GM23248 (cell line): Measurements from ENCODE around the gene DPP9. TPM values are rescaled to one million over a fixed set of nuclear protein-coding genes. Genes with fewer than 3 reads are reported as not detected.

Experiments
- DNase-seq: peaks from one replicate; pipeline ENCODE4 v3.0.0-alpha.2; 2015
- H2AFZ ChIP-seq: fragments of 200-600 bp; sonication (generic); 2 replicates; pipeline ENCODE4 v1.6.1; 2016; ENCODE audit warnings: antibody characterized with exemption
- H3F3A ChIP-seq: fragments of 200-600 bp; sonication (generic); 2 replicates; pipeline ENCODE4 v1.6.1; 2016; ENCODE audit warnings: mild to moderate bottlenecking, antibody characterized with exemption, mixed run types; ENCODE audit not compliant: insufficient read depth
- H3K27ac ChIP-seq: fragments of 200-600 bp; sonication (generic); 2 replicates; pipeline ENCODE4 v1.5.1; 2016; ENCODE audit warnings: mild to moderate bottlenecking
- H3K27me3 ChIP-seq: fragments of 200-600 bp; sonication (generic); replicated peaks from 2 replicates; pipeline ENCODE4 v1.6.1; 2016; ENCODE audit warnings: mild to moderate bottlenecking; ENCODE audit not compliant: insufficient read depth
- H3K36me3 ChIP-seq: fragments of 200-600 bp; sonication (generic); 2 replicates; pipeline ENCODE4 v1.6.1; 2016; ENCODE audit warnings: low read depth, mild to moderate bottlenecking
- H3K4me1 ChIP-seq: fragments of 200-600 bp; sonication (generic); 2 replicates; pipeline ENCODE4 v1.6.1; 2016; ENCODE audit warnings: mild to moderate bottlenecking; ENCODE audit not compliant: insufficient read depth
- H3K4me2 ChIP-seq: fragments of 200-600 bp; sonication (generic); one replicate; pipeline ENCODE4 v1.6.1; 2016; ENCODE audit warnings: mild to moderate bottlenecking; ENCODE audit not compliant: unreplicated experiment
- H3K4me3 ChIP-seq: fragments of 200-600 bp; sonication (generic); 2 replicates; pipeline ENCODE4 v1.5.1; 2016; ENCODE audit warnings: mild to moderate bottlenecking
- H3K79me2 ChIP-seq: fragments of 200-600 bp; sonication (generic); 2 replicates; pipeline ENCODE4 v1.6.1; 2016; ENCODE audit warnings: mild to moderate bottlenecking; ENCODE audit not compliant: insufficient read depth
- H3K9ac ChIP-seq: fragments of 200-600 bp; sonication (generic); 2 replicates; pipeline ENCODE4 v1.6.1; 2016; ENCODE audit warnings: mild to moderate bottlenecking
- H3K9me2 ChIP-seq: fragments of 200-600 bp; sonication (generic); 2 replicates; pipeline ENCODE4 v1.6.1; 2016; ENCODE audit warnings: mixed run types, mild to moderate bottlenecking, moderate library complexity; ENCODE audit not compliant: insufficient read depth
- H3K9me3 ChIP-seq: fragments of 200-600 bp; sonication (generic); one replicate; pipeline ENCODE4 v1.6.1; 2017; ENCODE audit warnings: low read depth
- H4K20me1 ChIP-seq: fragments of 200-600 bp; sonication (generic); 2 replicates; pipeline ENCODE4 v1.6.0; 2016; ENCODE audit not compliant: insufficient read depth
- EZH2 ChIP-seq: fragments of 200-600 bp; sonication (generic); IDR thresholded peaks from 2 replicates; pipeline ENCODE4 v1.6.1; 2018; ENCODE audit warnings: antibody characterized with exemption, mild to moderate bottlenecking; ENCODE audit not compliant: insufficient read depth, poor library complexity, severe bottlenecking
- EZH2phosphoT487 ChIP-seq: fragments of 200-600 bp; sonication (generic); IDR thresholded peaks from 2 replicates; pipeline ENCODE4 v1.6.1; 2018; ENCODE audit warnings: antibody characterized with exemption, moderate library complexity, mild to moderate bottlenecking, low read depth; ENCODE audit not compliant: insufficient read depth
- WGBS, 2 experiments: methylation state at CpG; one replicate each; pipeline ENCODE4 v1.1.6; 2015 to 2017; ENCODE audit warnings: low lambda C conversion rate in 2 of 2, low coverage in 1 of 2; ENCODE audit errors: missing lambda C conversion rate in 2 of 2; 5-methylcytosine and 5-hydroxymethylcytosine counted together
- in situ Hi-C: fragments of 300-500 bp; cut with MboI; formaldehyde crosslinking; loops from 2 replicates; pipeline ENCODE4 v1.15.0; 2020
- polyA plus RNA-seq: library from polyadenylated mRNA; unstranded; fragments of >200 nt; fragmentation: Nextera tagmentation; extraction: Ambion mirVana; gene quantifications from 2 replicates; pipeline ENCODE4 v1.2.1, GENCODE V29; 2016
- total RNA-seq: library from RNA; depleted of rRNA; stranded (reverse); fragments of >200 nt; shearing (Covaris generic); gene quantifications from 2 replicates; pipeline ENCODE4 v1.2.3, GENCODE V29; 2014

The DPP9 gene
- total and polyA plus RNA-seq, 2 experiments from 2014 or later = 33.0 to 50.3 TPM

DNA sequence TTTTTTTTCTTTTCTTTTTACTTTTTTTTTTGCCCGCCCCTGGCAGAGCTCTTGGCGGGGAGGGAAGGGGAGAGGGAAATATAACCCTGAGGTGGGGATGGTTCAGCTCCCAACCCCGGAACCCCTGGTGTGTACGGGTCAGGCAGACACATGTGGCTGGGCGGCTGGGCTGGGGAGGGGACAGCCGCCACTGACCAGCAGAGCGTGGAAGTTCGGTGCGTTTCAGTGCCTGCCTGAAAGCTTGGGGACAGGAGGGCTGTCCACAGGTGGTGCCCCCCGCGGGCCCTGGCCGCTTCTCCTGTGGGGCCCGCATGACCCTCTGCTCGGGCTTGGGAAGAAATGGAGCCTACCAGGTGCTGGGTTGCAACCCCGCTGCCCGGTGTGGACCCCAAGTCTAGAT is 48.3 kb downstream of the DPP9 start:
- DNase-seq = no peak
- WGBS, 2 experiments = 87 to 96% methylated on average over 14 to 16 of the region's 16 CpGs
- Histone ChIP-seq H3K4me1 (no peaks in the 10 kb centered on the region), H3K27ac (no peak overlapping the region), H3K9me3 (no peaks in the 10 kb centered on the region), H3K27me3 (no peaks in the 10 kb centered on the region), H3K4me2 (no peak overlapping the region), H3F3A (peaks cover 11% of the 10 kb centered on the region), H3K79me2 (no peaks in the 10 kb centered on the region), H3K36me3 (no peaks in the 10 kb centered on the region), H2AFZ (no peak overlapping the region), H3K4me3 (no peak overlapping the region), H4K20me1 (no peaks in the 10 kb centered on the region), H3K9me2 (no peaks in the 10 kb centered on the region), H3K9ac (no peak overlapping the region)
- in situ Hi-C loops = no loop called here
- TF ChIP-seq EZH2phosphoT487 (no peak), EZH2 (no peak)

DNA sequence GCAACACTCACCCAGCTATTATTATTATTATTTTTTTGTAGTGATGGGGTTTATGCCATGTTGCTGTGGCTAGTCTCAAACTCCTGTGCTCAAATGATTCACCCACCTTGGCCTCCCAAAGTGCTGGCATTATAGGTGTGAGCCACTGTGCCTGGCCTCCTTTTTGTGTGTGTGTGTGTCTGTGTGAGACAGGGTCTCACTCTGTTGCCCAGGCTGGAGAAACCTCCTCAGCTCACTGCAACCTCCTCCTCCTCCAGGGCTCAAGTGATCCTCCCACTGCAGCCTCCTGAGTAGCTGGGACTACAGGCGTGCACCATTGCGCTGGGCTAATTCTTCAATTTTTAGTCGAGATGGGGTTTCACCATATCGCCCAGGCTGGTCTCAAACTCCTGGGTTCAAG is 49.9 kb downstream of the DPP9 start:
- no peak for TF ChIP-seq EZH2phosphoT487
- no peak for TF ChIP-seq EZH2

DNA sequence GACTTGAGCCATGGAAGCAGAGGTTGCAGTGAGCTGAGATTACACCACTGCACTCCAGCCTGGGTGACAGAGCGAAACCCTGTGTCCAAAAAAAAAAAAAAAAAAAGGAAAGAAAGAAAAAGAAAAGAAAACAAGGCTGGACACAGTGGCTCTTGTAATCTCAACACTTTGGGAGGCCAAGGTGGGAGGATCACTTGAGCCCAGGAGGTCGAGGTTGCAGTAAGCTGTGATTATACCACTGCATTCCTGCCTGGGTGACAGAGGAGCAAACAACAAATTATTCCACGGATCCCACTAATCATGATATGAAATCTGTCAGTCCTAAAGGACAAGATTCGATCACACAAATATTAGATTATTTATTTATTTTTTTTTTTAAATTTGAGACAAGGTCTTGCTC is 50.4 kb downstream of the DPP9 start:
- peaks cover 3% of the 10 kb centered on the region; the same call in 1 of the 2 replicates for H3K36me3 ChIP-seq
- no peak overlapping the region for H2AFZ ChIP-seq
- no peak for DNase-seq
- H3F3A ChIP-seq = peaks cover 11% of the 10 kb centered on the region
- WGBS, 2 experiments = 43 to 60% methylated on average over 3 to 4 of the region's 4 CpGs
- no peaks in the 10 kb centered on the region for H4K20me1 ChIP-seq
- no peaks in the 10 kb centered on the region for H3K9me2 ChIP-seq
- TF ChIP-seq EZH2phosphoT487 (no peak), EZH2 (no peak)
- no peaks in the 10 kb centered on the region for H3K27me3 ChIP-seq
- H3K4me3 ChIP-seq = no peak overlapping the region
- H3K9me3 ChIP-seq = no peaks in the 10 kb centered on the region
- H3K27ac ChIP-seq = no peak overlapping the region
- peaks cover 17% of the 10 kb centered on the region for H3K79me2 ChIP-seq
- in situ Hi-C loops = no loop called here
- H3K9ac ChIP-seq = no peak overlapping the region
- no peak overlapping the region for H3K4me2 ChIP-seq
- peaks cover 8% of the 10 kb centered on the region; the same call in 1 of the 2 replicates for H3K4me1 ChIP-seq

More for the DNA sequence above, 49.9 kb downstream of the DPP9 start:
- Histone ChIP-seq H2AFZ (no peak overlapping the region), H3K79me2 (peaks cover 12% of the 10 kb centered on the region), H3K9me2 (no peaks in the 10 kb centered on the region), H3K27ac (no peak overlapping the region), H3K36me3 (no peaks in the 10 kb centered on the region), H4K20me1 (no peaks in the 10 kb centered on the region), H3K4me3 (no peak overlapping the region), H3K9me3 (no peaks in the 10 kb centered on the region), H3K4me2 (no peak overlapping the region), H3K4me1 (peaks cover 6% of the 10 kb centered on the region; the same call in 1 of the 2 replicates), H3K9ac (no peak overlapping the region), H3K27me3 (no peaks in the 10 kb centered on the region), H3F3A (peaks cover 11% of the 10 kb centered on the region)
- whole genome bisulfite sequencing, 2 experiments = 81 to 89% methylated on average over 4 of the region's 4 CpGs
- in situ Hi-C loops = no loop called here
- no peak for DNase-seq

- in situ Hi-C loops = no loop called here
- no peak for TF ChIP-seq EZH2
- TF ChIP-seq EZH2phosphoT487 = no peak
- Histone ChIP-seq H3K4me1 (peaks cover 8% of the 10 kb centered on the region; the same call in 1 of the 2 replicates), H3K4me2 (no peak overlapping the region), H3K36me3 (peaks cover 17% of the 10 kb centered on the region), H3K79me2 (peaks cover 36% of the 10 kb centered on the region), H3K27ac (no peak overlapping the region), H3K27me3 (no peaks in the 10 kb centered on the region), H3K4me3 (no peak overlapping the region), H3K9ac (no peak overlapping the region), H3K9me3 (no peaks in the 10 kb centered on the region), H3F3A (peaks cover 11% of the 10 kb centered on the region), H4K20me1 (no peaks in the 10 kb centered on the region), H3K9me2 (no peaks in the 10 kb centered on the region), H2AFZ (0 out of 2 replicates have a peak overlapping the region, but pooled peaks have one; percentile 31)
- no peak for DNase-seq
- 66 to 69% methylated on average over 10 of the region's 10 CpGs for WGBS, 2 experiments
Observed at GRCh38 chr19:4671185-4671851, 52.3 kb downstream of the DPP9 start.
